ENCODE measurements around the gene EID3. TPM values are rescaled to one million over a fixed set of nuclear protein-coding genes. Genes with fewer than 3 reads are reported as not detected.

EID3 gene
- total RNA-seq, 1 donor from 2014 or later: 3.8 TPM

DNA sequence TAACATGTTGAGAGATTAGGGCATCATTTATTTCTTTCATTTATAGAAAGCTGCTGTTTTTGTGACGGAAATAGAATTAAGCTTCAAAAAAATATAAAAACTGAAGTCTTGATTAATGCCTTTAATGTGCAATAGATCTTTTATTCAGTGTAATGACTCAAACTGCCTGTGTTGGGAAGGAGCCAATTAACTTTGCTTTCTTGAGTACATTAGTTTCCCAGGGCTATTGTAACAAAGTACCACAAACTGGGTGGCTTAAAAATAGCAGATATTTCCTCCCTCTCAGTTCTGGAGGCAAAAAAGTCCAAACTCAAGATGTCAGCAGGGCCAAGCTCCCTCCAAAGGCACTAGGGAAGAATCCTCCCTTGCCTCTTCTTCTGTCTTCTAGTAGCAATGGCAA lies 36.6 kb downstream of the EID3 start:
- no peak for DNase-seq

DNA sequence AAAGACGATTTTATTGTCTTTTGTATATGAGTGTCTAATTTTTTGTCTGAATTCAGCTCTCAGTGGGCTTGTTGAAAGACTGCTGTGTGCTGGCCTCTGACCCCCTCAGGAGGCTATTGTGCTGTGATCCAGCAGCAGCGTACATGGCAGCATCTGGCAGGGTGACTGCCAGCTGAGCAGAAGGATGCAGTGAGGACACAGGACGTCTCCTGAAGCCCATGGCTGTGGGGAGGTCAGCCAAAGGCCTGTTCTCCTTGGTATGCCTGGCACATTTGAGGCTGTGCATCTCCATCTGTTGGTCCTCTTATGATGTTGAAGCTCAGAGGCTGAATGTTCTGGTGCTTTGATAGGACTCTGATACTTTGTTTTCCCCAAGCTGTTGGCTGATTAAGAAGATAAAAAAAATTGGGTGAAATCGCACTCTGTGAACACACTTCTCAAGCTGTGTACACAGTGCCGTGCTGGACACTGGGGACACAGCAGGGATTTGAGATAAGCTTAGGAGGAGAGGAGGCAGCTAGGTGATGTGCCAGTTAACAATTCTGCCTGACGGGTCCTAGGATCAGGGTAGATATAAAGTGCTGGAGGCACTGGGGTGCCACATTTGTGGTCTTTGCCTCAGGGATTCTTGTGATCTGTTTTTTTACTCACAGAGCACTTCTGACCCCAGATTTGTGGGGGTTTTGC lies 37.5 kb downstream of the EID3 start:
- DNase-seq: peak; percentile 11

DNA sequence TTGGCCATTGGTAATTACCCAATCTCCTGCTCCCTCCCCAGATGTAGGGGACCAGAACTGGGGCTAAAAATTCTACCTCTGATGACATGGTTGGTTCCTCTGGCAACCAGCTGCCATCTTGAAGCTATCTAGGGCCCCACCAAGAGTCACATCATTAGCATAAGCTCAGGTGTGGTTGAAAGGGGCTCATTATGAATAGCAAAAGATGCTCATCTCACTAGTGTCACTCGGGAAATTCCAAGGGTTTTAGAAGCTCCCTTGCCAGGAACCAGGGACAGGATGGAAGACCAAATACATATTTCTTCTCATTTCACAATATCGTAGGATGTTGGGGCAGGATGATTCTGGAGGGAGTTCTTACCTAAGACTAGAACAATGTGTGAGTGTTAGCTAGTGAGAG lies 38.6 kb downstream of the EID3 start:
- no peak for DNase-seq

DNA sequence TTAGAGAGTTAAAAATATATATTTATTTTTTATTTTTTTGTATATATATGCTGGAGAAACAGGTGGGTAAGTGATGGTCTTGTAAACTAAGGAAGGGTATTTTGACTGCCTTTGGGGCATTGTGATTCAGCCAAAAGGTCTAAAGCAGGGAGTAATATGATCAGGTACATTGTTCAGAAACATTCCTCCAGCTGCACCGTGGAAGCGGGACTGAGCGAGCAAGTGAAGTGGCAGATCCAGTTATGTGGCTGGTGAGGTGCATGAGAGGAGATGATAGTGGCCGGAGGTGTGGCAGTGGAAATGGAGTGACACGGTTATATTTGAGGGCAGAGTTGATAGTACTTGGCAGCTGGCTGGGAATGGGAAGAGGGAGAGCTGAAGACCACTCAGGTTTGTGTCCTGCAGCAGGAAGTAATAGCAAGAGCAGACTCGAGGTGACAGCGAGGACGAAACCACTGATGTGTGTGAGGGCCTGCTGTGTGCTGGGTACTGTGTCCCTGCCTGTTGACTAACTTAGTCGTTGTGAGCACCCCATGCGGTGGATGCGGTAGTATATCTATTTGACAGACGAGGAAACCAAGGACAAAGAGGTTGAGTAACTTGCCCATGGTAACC lies 39.2 kb downstream of the EID3 start:
- no peak for DNase-seq

- no peak for DNase-seq
Observed at GRCh38 chr12:104344682-104345081, 41.1 kb downstream of the EID3 start.

- no peak for DNase-seq
Observed at GRCh38 chr12:104345234-104346066, 41.9 kb downstream of the EID3 start.

- no peak for DNase-seq
Observed at GRCh38 chr12:104347374-104348075, 44.0 kb downstream of the EID3 start.

- no peak for DNase-seq
Observed at GRCh38 chr12:104348283-104348993, 44.9 kb downstream of the EID3 start.

DNA sequence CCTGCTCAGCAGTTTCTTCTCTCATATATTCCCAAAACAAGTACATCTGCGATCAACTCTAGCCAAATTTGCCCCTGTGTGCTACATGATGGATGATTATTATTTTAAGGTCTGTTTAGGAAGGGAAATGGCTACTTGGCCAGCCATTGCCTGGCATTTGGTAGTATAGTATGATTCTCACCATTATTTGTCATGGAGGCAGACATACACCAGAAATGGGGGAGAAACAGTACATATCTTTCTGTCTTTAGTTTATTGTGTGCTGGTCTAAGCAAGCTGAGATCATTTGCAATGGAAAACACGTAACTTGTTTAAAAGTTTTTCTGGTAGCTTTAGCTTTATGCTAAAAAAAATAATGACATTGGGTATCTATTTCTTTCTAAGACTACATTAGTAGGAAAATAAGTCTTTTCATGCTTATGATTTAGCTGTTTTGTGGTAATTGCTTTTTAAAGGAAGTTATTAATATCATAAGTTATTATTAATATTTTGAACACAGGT lies 45.5 kb downstream of the EID3 start:
- no peak for DNase-seq

- DNase-seq: no peak
Observed at GRCh38 chr12:104350211-104351056, 46.9 kb downstream of the EID3 start.

- no peak for DNase-seq
Observed at GRCh38 chr12:104351057-104351983, 47.8 kb downstream of the EID3 start.

DNA sequence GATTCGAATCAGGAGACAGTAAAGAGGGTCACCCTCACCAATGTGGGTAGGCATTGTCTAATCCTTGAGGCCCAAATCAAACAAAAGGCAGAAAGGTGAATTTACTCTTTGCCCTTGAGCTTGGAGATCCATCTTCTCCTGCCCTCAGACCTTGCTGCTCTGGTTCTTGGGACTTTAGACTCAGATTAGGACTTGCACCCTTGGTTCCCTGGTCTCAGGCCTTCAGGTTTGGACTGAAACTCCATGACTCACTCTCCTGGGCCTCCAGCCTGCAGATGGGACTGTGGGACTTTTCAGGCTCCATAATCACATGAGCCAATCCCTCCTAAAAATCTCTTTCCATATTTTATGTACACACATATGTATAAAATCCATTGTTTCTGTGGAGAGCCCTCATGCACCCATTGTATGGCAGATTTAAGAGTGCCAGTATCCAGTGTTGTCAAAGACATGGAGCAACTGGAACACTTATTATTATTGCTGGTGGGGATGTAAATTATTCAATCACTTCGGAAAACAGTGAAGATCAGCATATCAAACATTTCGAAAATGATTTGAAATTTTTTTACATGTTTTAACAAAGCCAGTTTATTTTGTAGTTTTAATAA lies 48.7 kb downstream of the EID3 start:
- no peak for DNase-seq

DNA sequence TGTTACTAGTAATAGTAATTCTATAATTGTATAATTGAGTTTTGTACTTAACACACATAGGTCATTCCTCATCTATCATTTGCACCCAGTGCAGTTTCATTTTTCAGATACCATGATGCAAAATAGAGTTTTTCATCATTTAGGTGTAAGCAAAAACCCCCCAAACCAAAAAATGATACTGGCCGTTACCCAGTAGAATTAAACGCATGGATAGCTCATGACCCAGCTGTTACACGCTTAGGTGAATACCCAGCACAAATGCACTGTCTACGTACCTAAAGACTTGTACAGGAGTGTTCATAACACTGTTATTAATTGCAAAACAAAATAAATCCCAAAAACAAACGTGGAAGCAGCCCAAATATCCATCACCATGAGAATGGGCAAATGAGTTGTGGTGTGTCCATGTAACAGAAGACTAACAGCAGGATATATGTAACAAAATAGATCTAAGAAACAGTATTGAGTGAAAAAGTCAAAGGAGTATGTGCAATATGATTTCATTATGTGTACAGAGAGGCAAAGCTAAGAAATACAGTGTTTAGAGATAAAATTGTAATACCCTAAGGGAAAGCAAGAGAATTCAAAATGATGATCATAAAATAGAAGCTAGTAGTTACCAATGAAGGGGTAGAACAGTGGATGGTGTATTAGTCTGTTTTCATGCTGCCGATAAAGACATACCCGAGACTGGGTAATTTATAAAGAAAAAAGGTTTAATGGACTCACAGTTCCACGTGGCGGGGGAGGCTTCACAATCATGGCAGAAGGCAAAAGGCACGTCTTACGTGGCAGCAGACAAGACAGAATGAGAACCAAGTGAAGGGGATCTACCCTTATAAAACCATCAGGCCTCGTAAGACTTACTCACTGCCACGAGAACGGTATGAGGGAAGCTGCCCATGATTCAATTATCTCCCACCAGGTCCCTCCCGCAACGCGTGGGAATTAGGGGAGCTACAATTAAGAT lies 49.8 kb downstream of the EID3 start:
- no peak for DNase-seq

DNA sequence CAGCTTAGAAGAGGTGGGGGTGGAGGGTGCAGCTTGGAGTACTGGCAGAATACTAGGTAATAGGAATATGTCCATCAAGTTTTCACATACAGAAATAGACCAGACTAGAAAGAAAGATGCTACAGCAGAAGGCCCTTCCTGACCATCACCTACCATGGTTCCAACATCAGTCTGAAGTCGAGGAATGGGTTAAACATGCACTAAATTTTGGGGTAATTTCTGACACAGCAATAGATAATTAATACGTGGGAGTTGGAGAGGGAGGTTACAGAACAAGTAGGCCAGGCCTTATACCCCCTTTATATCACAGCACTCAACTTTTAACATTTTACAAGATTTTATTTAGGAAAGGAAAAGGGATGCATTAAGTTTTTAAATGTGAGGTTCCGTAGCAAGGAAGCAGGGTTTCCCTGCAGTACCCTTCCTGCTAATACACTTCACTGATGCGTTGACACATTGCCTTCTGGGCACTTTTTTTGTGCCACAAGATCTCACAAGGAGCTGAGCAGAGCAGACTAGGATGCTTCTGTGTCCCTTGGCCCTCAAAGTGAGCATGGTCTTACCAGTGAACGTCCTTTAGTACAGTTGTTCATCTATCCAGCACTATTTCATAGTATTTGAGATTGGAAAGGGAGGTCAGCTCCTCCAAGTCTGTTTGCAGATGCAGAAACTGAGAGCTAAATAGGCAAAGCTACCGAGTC lies 50.8 kb downstream of the EID3 start:
- DNase-seq: no peak
